ENCODE measurements around the gene FBLIM1.

DNA sequence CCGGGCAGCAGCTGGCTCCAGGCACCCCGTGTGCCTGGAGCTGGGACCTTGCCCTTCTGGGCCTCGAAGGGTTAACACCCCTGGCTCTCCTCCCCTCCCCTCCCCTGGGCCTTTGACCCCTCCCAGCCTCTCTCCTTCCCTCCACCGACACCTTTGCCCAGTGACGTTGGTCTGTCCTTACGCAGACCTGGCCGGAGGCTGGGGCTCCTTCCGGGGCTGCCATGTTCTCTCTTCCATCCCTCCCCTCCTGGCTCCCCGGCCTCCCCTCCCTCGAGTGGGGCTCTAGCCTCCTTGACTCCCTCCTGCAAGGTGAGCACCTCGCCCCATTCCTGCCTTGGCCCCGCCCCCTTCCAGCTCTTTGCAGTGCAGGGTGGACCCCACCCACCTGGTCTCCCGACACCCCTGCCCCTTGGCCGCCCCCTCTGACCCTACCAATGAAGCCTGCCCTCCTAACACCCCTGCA, 16.2 kb upstream of the FBLIM1 start, which contains the start of gene TMEM82:
- TF ChIP-seq POLR2A (IDR thresholded peaks at IDR 0.05), result no peak
- TF ChIP-seq, protein P1, sequence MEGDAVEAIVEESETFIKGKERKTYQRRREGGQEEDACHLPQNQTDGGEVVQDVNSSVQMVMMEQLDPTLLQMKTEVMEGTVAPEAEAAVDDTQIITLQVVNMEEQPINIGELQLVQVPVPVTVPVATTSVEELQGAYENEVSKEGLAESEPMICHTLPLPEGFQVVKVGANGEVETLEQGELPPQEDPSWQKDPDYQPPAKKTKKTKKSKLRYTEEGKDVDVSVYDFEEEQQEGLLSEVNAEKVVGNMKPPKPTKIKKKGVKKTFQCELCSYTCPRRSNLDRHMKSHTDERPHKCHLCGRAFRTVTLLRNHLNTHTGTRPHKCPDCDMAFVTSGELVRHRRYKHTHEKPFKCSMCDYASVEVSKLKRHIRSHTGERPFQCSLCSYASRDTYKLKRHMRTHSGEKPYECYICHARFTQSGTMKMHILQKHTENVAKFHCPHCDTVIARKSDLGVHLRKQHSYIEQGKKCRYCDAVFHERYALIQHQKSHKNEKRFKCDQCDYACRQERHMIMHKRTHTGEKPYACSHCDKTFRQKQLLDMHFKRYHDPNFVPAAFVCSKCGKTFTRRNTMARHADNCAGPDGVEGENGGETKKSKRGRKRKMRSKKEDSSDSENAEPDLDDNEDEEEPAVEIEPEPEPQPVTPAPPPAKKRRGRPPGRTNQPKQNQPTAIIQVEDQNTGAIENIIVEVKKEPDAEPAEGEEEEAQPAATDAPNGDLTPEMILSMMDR (IDR thresholded peaks at IDR 0.05), result no peak
- TF ChIP-seq EP300 (IDR thresholded peaks at IDR 0.05), result no peak
